SK-N-SH (cell line): ENCODE results near the gene PLCG1. TPM values are rescaled to one million over a fixed set of nuclear protein-coding genes. Genes with fewer than 3 reads are reported as not detected.

Experiments used
- CTCF ChIA-PET: fragments of 300-600, 350-600 bp; formaldehyde crosslinking; extraction: SDS; loops from one replicate; lab custom pipeline; 2021; lab: Yijun Ruan, JAX
- POLR2A ChIA-PET: fragments of 350-600 bp; sonication (Branson Sonifier 250); formaldehyde crosslinking; extraction: SDS; loops from one replicate; lab custom pipeline; 2020; ENCODE audit warnings: antibody characterized with exemption, inconsistent platforms; lab: Yijun Ruan, JAX
- DNase-seq: peaks from one replicate; pipeline ENCODE4 v3.0.0; 2012
- H2AFZ ChIP-seq: fragments of 200-600 bp; sonication (generic); 2 replicates; pipeline ENCODE4 v1.8.1; 2016; ENCODE audit warnings: antibody characterized with exemption, mild to moderate bottlenecking, low read depth
- H3F3A ChIP-seq: fragments of 200-600 bp; sonication (generic); replicated peaks from 2 replicates; pipeline ENCODE3; 2016; ENCODE audit warnings: antibody characterized with exemption, mild to moderate bottlenecking; ENCODE audit not compliant: insufficient read depth
- H3K27ac ChIP-seq, 2 experiments: fragments of 200-500 bp in 1 of 2; fragments of 200-600 bp in 1 of 2; sonication (Bioruptor generic) in 1 of 2; sonication (generic), shearing (Covaris generic) in 1 of 2; 2 replicates each; pipeline versions ENCODE4 v1.5.1 to v1.6.1; 2014 to 2016; ENCODE audit warnings: low read depth in 2 of 2, inconsistent platforms in 1 of 2, low read length in 1 of 2, mild to moderate bottlenecking in 1 of 2, mixed read lengths in 1 of 2
- H3K27me3 ChIP-seq: fragments of 200-600 bp; sonication (generic), shearing (Covaris generic); 2 replicates; pipeline ENCODE4 v1.6.1; 2016; ENCODE audit warnings: mixed run types; ENCODE audit not compliant: insufficient read depth
- H3K36me3 ChIP-seq, 2 experiments: fragments of 200-500 bp in 1 of 2; fragments of 200-600 bp in 1 of 2; sonication (Bioruptor generic) in 1 of 2; sonication (generic) in 1 of 2; replicated peaks in 1 of 2; 2 replicates each; pipeline versions ENCODE3 to v1.5.1; 2014 to 2016; ENCODE audit warnings: low read length in 1 of 2, mild to moderate bottlenecking in 1 of 2; ENCODE audit not compliant: insufficient read depth in 2 of 2, control insufficient read depth in 1 of 2
- H3K4me1 ChIP-seq, 2 experiments: fragments of 200-500 bp in 1 of 2; fragments of 200-600 bp in 1 of 2; sonication (Bioruptor generic) in 1 of 2; sonication (generic), shearing (Covaris generic) in 1 of 2; 2 replicates each; pipeline versions ENCODE4 v1.5.1 to v1.6.1; 2014 to 2016; ENCODE audit warnings: low read depth in 1 of 2, low read length in 1 of 2, mixed run types in 1 of 2; ENCODE audit not compliant: insufficient read depth in 2 of 2, control insufficient read depth in 1 of 2
- H3K4me2 ChIP-seq: fragments of 200-600 bp; sonication (generic), shearing (Covaris generic); 2 replicates; pipeline ENCODE4 v1.6.1; 2017; ENCODE audit warnings: mixed run types
- H3K4me3 ChIP-seq, 2 experiments: fragments of 200-500 bp in 1 of 2; fragments of 200-600 bp in 1 of 2; sonication (Bioruptor generic) in 1 of 2; sonication (generic), shearing (Covaris generic) in 1 of 2; 2 replicates each; pipeline versions ENCODE4 v1.5.1 to v1.8.1; 2014 to 2016; ENCODE audit warnings: low read depth in 2 of 2, inconsistent platforms in 1 of 2, low read length in 1 of 2, mild to moderate bottlenecking in 1 of 2, mixed read lengths in 1 of 2, moderate library complexity in 1 of 2
- H3K79me2 ChIP-seq: fragments of 200-600 bp; sonication (generic); 2 replicates; pipeline ENCODE4 v1.8.1; 2017; ENCODE audit warnings: mild to moderate bottlenecking; ENCODE audit not compliant: insufficient read depth
- H3K9ac ChIP-seq: fragments of 200-600 bp; sonication (generic); 2 replicates; pipeline ENCODE4 v1.6.1; 2017; ENCODE audit warnings: mixed run types
- H3K9me2 ChIP-seq: fragments of 200-600 bp; sonication (generic); 2 replicates; pipeline ENCODE4 v1.6.1; 2017; ENCODE audit warnings: mixed run types
- H3K9me3 ChIP-seq: fragments of 200-600 bp; sonication (generic); 2 replicates; pipeline ENCODE4 v1.6.1; 2017; ENCODE audit warnings: mixed run types, mild to moderate bottlenecking, moderate library complexity
- H4K20me1 ChIP-seq: fragments of 200-600 bp; sonication (generic); 2 replicates; pipeline ENCODE4 v1.6.1; 2017; ENCODE audit warnings: mild to moderate bottlenecking, mixed run types; ENCODE audit not compliant: insufficient read depth
- ELF1 ChIP-seq: IDR thresholded peaks from 2 replicates; pipeline ENCODE4 v1.4.0; 2012
- EP300 ChIP-seq, 2 experiments: IDR thresholded peaks; 2 replicates each; pipeline versions ENCODE4 v1.4.0 to v1.6.1; 2012; ENCODE audit warnings: borderline replicate concordance in 1 of 2, low read depth in 1 of 2, low read length in 1 of 2
- FOSL2 ChIP-seq: IDR thresholded peaks from 2 replicates; pipeline ENCODE4 v1.4.0; 2012; ENCODE audit warnings: low read depth, mild to moderate bottlenecking, moderate library complexity, borderline replicate concordance
- FOXJ3 ChIP-seq: sonication (generic); formaldehyde crosslinking; IDR thresholded peaks from 2 replicates; pipeline ENCODE4 v1.5.1; 2020; ENCODE audit warnings: mild to moderate bottlenecking, missing genetic modification reagents
- FOXM1 ChIP-seq: IDR thresholded peaks from 2 replicates; pipeline ENCODE4 v1.4.0; 2012; ENCODE audit warnings: low read depth, mild to moderate bottlenecking
- GABPA ChIP-seq: IDR thresholded peaks from 2 replicates; pipeline ENCODE4 v1.4.0; 2012; ENCODE audit warnings: low read depth, mild to moderate bottlenecking
- GATA2 ChIP-seq: sonication (generic); formaldehyde crosslinking; IDR thresholded peaks from 2 replicates; pipeline ENCODE4 v1.5.0; 2020; ENCODE audit warnings: mild to moderate bottlenecking, missing genetic modification reagents
- MEF2A ChIP-seq: IDR thresholded peaks from 2 replicates; pipeline ENCODE4 v1.4.0; 2012; ENCODE audit warnings: low read depth, borderline replicate concordance
- NFIC ChIP-seq: IDR thresholded peaks from 2 replicates; pipeline ENCODE4 v1.4.0; 2012; ENCODE audit warnings: borderline replicate concordance
- NRF1 ChIP-seq: IDR thresholded peaks from 2 replicates; pipeline ENCODE4 v1.6.1; 2012; ENCODE audit warnings: low read depth, mild to moderate bottlenecking, low read length
- PBX3 ChIP-seq: IDR thresholded peaks from 2 replicates; pipeline ENCODE4; 2012
- RXRA ChIP-seq: IDR thresholded peaks from 2 replicates; pipeline ENCODE4 v1.4.0; 2012; ENCODE audit warnings: low read depth, mild to moderate bottlenecking, borderline replicate concordance
- USF1 ChIP-seq: IDR thresholded peaks from 2 replicates; pipeline ENCODE4 v1.4.0; 2012; ENCODE audit warnings: low read depth, borderline replicate concordance
- USF2 ChIP-seq: fragments of 150-350 bp; IDR thresholded peaks from 2 replicates; pipeline ENCODE4 v1.6.1; 2017; ENCODE audit warnings: antibody characterized with exemption, low read length, low read depth, borderline replicate concordance
- YY1 ChIP-seq: IDR thresholded peaks from 2 replicates; pipeline ENCODE4 v1.4.0; 2012; ENCODE audit warnings: low read depth, mild to moderate bottlenecking
- WGBS: methylation state at CpG from one replicate; pipeline ENCODE4 v1.1.6; 2017; ENCODE audit warnings: low lambda C conversion rate; 5-methylcytosine and 5-hydroxymethylcytosine counted together
- polyA plus RNA-seq, 3 experiments: library from polyadenylated mRNA; depleted of rRNA; stranded (reverse); fragments of >200 nt; gene quantifications; 2 replicates each; pipeline ENCODE4 v1.2.3, GENCODE V29; 2012
- TF ChIP-seq, protein P1 (sequence below): IDR thresholded peaks from 2 replicates; pipeline ENCODE4 v1.6.1; 2012; ENCODE audit warnings: mild to moderate bottlenecking, low read depth, low read length, moderate library complexity
- TF ChIP-seq, protein P2 (sequence below): fragments of 150-350 bp; IDR thresholded peaks from 2 replicates; pipeline ENCODE4 v1.6.1; 2016; ENCODE audit warnings: mild to moderate bottlenecking, low read depth, low read length

Gene PLCG1
- polyA plus RNA-seq, 1 of the 3 experiments (the other 2 are of a cell fraction) = 81.4 TPM

DNA sequence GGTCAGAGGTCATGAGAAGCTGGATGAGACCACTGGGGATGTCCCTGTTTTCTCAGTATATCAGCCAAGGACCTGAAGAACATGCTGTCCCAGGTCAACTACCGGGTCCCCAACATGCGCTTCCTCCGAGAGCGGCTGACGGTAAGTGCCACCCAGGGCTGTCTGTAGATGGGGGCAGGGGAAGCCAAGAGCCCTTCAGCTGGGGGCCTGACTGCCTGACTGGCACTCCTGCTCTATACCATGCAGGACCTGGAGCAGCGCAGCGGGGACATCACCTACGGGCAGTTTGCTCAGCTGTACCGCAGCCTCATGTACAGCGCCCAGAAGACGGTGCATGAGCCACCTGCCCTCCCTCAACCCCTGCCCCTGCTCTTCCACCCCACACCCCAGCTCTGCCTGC, 25.1 kb downstream of the PLCG1 start:
- H4K20me1 ChIP-seq = peaks cover 34% of the 10 kb centered on the region
- TF ChIP-seq EP300 (IDR thresholded peaks at IDR 0.05; ENCODE audit: borderline replicate concordance in 1 of 2, low read depth in 1 of 2, low read length in 1 of 2) = no peak
- TF ChIP-seq GATA2 = no peak
- TF ChIP-seq YY1 = no peak
- TF ChIP-seq PBX3 = no peak
- TF ChIP-seq USF2 = no peak
- no peak for TF ChIP-seq MEF2A
- no peak for TF ChIP-seq FOXM1
- no peak for TF ChIP-seq NFIC
- TF ChIP-seq RXRA = no peak
- TF ChIP-seq USF1 = no peak
- TF ChIP-seq GABPA = no peak
- TF ChIP-seq, protein P1, sequence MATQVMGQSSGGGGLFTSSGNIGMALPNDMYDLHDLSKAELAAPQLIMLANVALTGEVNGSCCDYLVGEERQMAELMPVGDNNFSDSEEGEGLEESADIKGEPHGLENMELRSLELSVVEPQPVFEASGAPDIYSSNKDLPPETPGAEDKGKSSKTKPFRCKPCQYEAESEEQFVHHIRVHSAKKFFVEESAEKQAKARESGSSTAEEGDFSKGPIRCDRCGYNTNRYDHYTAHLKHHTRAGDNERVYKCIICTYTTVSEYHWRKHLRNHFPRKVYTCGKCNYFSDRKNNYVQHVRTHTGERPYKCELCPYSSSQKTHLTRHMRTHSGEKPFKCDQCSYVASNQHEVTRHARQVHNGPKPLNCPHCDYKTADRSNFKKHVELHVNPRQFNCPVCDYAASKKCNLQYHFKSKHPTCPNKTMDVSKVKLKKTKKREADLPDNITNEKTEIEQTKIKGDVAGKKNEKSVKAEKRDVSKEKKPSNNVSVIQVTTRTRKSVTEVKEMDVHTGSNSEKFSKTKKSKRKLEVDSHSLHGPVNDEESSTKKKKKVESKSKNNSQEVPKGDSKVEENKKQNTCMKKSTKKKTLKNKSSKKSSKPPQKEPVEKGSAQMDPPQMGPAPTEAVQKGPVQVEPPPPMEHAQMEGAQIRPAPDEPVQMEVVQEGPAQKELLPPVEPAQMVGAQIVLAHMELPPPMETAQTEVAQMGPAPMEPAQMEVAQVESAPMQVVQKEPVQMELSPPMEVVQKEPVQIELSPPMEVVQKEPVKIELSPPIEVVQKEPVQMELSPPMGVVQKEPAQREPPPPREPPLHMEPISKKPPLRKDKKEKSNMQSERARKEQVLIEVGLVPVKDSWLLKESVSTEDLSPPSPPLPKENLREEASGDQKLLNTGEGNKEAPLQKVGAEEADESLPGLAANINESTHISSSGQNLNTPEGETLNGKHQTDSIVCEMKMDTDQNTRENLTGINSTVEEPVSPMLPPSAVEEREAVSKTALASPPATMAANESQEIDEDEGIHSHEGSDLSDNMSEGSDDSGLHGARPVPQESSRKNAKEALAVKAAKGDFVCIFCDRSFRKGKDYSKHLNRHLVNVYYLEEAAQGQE = no peak
- TF ChIP-seq FOSL2 = no peak
- TF ChIP-seq, protein P2, sequence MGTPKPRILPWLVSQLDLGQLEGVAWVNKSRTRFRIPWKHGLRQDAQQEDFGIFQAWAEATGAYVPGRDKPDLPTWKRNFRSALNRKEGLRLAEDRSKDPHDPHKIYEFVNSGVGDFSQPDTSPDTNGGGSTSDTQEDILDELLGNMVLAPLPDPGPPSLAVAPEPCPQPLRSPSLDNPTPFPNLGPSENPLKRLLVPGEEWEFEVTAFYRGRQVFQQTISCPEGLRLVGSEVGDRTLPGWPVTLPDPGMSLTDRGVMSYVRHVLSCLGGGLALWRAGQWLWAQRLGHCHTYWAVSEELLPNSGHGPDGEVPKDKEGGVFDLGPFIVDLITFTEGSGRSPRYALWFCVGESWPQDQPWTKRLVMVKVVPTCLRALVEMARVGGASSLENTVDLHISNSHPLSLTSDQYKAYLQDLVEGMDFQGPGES = no peak
- TF ChIP-seq FOXJ3 (CRISPR knock-in tag) = no peak
- TF ChIP-seq NRF1 = no peak
- TF ChIP-seq ELF1 = no peak
- TF ChIP-seq, all 33 proteins: peak for 0

More for the DNA sequence above, 25.1 kb downstream of the PLCG1 start:
- Histone ChIP-seq H3K36me3 (peaks cover 27 to 68% of the 10 kb centered on the region in 2 experiments), H3K9me2 (no peaks in the 10 kb centered on the region), H3K9ac (no peak overlapping the region), H3K4me2 (no peak overlapping the region), H3K4me3 (no peak overlapping the region), H3F3A (no peaks in the 10 kb centered on the region), H3K9me3 (no peaks in the 10 kb centered on the region), H3K27me3 (no peaks in the 10 kb centered on the region), H2AFZ (no peak overlapping the region), H3K79me2 (peaks cover 34% of the 10 kb centered on the region), H3K4me1 (no peaks in the 10 kb centered on the region), H3K27ac (no peak overlapping the region)
- WGBS = 97% methylated on average over 11 of the region's 11 CpGs
- no peak for DNase-seq
- POLR2A ChIA-PET = no interaction called here
- CTCF ChIA-PET = interaction anchor here (1.3 to 9.8 kb wide), 3 partner anchors 9 to 178 kb away, joined by 3 to 67 read pairs (median 3); partner anchors contain the start of gene LPIN3
